NCI-H2171 (cell line): ENCODE data around the gene SLFN13.
"Not testable (repeated sequence)": the region's sequence is repeated elsewhere in the genome, so short reads cannot be mapped to it uniquely, and the experiment has no call there.

Experiments used
- DNase-seq: peaks from one replicate; lab custom pipeline; 2025; lab: John Stamatoyannopoulos, UW

SLFN13 gene

GRCh38 chr17:35448214-35448898 is at the start of gene SLFN13:
TSS of gene SLFN13 (minus strand) at chr17:35448766. CDS start at chr17:35445680, 3,086 bp downstream.
- no peak for DNase-seq

- DNase-seq, result no peak
Measured at GRCh38 chr17:35496451-35497290, 48.1 kb upstream of the SLFN13 start.

- DNase-seq, result no peak
Measured at GRCh38 chr17:35493040-35493439, 44.5 kb upstream of the SLFN13 start.

- no peak for DNase-seq
Measured at GRCh38 chr17:35491417-35491816, 42.9 kb upstream of the SLFN13 start.

GRCh38 chr17:35489944-35490343 is 41.4 kb upstream of the SLFN13 start:
- DNase-seq, result no peak

GRCh38 chr17:35488991-35489390 is 40.4 kb upstream of the SLFN13 start:
- DNase-seq, result no peak

- no peak for DNase-seq
Measured at GRCh38 chr17:35486920-35487732, 38.6 kb upstream of the SLFN13 start.

GRCh38 chr17:35479271-35479670 is 30.7 kb upstream of the SLFN13 start:
- DNase-seq, result no peak

- DNase-seq, result no peak
Measured at GRCh38 chr17:35477248-35477647, 28.7 kb upstream of the SLFN13 start.

GRCh38 chr17:35476283-35476820 is 27.8 kb upstream of the SLFN13 start:
- no peak for DNase-seq

GRCh38 chr17:35468475-35468874 is 19.9 kb upstream of the SLFN13 start:
- no peak for DNase-seq

GRCh38 chr17:35467824-35468223 is 19.3 kb upstream of the SLFN13 start:
- no peak for DNase-seq

- DNase-seq, result no peak
Measured at GRCh38 chr17:35460354-35460851, 11.8 kb upstream of the SLFN13 start.

GRCh38 chr17:35454035-35454434 is 5.5 kb upstream of the SLFN13 start:
- DNase-seq, result not testable (repeated sequence)

GRCh38 chr17:35453171-35453570 is 4.6 kb upstream of the SLFN13 start:
- DNase-seq, result no peak

GRCh38 chr17:35449371-35449931 is 885 bp upstream of the SLFN13 start:
- no peak for DNase-seq

GRCh38 chr17:35448899-35449227 is 297 bp upstream of the SLFN13 start:
- no peak for DNase-seq

GRCh38 chr17:35447499-35447898 is 1.1 kb downstream of the SLFN13 start:
- DNase-seq, result no peak

GRCh38 chr17:35438433-35438832 is 10.1 kb downstream of the SLFN13 start:
- no peak for DNase-seq

- DNase-seq, result no peak
Measured at GRCh38 chr17:35433075-35433894, 15.3 kb downstream of the SLFN13 start.
